Erythroblast (primary cell): Measurements from ENCODE around the gene NKD1.

Experiments used
- GATA1 ChIP-seq: IDR thresholded peaks from 2 replicates; pipeline ENCODE4 v1.6.1; 2011; ENCODE audit warnings: low read depth, mild to moderate bottlenecking, control low read depth, low read length, moderate library complexity
- POLR2A ChIP-seq: IDR thresholded peaks from 2 replicates; pipeline ENCODE4 v1.6.1; 2011; ENCODE audit warnings: mild to moderate bottlenecking, low read length

GRCh38 chr16:50533317-50533716 is 14.9 kb upstream of the NKD1 start:
- TF ChIP-seq POLR2A (no peak), GATA1 (no peak)
